GM21723 (cell line): ENCODE results near the gene TTC22.
"Not testable (repeated sequence)": the region's sequence is repeated elsewhere in the genome, so short reads cannot be mapped to it uniquely, and the experiment has no call there.

Source experiments
- ATAC-seq: cut with Tn5 transposase; IDR thresholded peaks from one replicate; pipeline ENCODE4 v1.9.1; 2021; ENCODE audit warnings: mild to moderate bottlenecking, moderate library complexity; ENCODE audit not compliant: unreplicated experiment

Gene TTC22

GRCh38 chr1:54791880-54792522, 9.1 kb downstream of the TTC22 start:
- ATAC-seq, result no peak

DNA sequence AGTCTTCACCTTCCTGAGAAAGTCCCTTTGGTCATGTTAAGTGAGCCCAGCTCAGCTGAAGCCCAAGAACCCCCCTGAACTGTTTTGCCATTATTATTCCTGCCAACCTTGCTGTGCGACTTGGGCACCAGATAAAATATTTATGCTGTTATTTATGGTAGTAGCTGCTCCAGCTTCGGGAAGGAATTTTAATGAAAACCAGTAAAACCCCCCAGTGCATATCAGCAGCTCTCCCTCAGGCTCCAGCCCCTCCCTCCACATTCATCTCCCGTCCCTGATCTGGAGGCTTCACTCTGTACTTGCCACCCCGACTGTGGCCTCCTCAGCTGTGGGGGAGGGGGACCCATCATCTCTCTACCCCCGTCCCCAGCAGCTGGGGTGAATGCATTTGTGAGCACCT, 12.7 kb downstream of the TTC22 start:
- no peak for ATAC-seq

DNA sequence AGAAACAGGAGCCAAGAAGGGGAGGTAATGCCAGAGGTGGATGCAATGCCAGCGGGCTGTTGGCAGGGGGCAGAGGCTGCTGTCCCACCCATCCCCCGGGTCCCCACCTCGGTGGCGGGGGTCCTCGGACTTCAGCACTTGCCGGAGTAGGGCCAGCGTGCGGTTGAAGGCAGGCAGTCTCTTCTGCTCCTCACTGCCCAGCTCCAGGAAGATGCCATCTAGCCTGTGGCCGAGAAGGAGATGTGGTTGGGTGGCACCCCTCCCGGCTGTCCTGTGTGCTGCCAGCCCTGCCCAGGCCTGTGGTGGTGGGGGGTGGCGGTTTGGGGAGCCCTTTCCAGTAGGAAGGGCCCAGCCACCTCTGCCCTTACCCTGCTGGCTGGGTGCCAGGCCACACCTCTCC, 13.5 kb downstream of the TTC22 start:
- ATAC-seq, result no peak

GRCh38 chr1:54786778-54787177, 14.3 kb downstream of the TTC22 start:
- ATAC-seq, result no peak

GRCh38 chr1:54784066-54784465, 17.1 kb downstream of the TTC22 start:
- no peak for ATAC-seq

DNA sequence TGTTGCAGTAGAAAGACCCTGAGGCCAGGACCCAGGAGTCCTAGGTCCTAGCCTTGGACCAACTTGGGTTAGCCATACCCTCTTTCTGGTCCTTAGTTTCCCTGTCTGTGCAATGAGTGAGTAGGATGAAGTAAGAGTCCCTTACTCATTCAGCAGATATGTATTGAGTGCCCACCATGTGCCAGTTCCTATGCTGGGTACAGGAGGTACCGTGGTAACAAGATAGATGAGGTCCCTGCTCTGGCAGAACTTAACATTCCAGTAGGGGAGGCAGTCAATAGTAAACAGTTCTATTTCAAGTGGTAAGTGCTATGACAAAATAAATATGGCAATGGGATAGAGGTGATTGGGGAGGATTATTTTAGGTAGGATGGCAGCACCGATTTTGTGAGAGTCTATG, 18.5 kb downstream of the TTC22 start:
- no peak for ATAC-seq

- ATAC-seq, result no peak
Measured at GRCh38 chr1:54782156-54782555, 19.0 kb downstream of the TTC22 start.

GRCh38 chr1:54781023-54781723, 19.9 kb downstream of the TTC22 start:
- no peak for ATAC-seq

DNA sequence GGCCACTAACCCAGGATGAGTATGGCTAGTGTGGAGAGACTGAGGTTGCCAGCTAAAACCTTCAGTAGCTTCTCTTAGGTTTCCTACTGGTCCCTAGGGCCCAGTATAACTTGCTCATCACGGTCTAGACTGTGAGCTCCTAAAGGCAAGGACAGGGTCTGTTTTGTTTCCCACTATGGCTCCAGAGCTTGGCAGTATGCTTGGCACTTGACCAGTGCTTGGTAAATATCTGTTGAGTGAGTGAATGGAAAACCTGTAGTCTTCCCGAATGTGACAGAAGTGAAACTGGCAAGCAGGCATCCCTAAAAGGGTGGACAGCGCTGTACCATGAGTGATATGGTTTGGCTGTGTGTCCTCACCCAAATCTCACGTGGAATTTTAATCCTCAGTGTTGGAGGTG, 23.7 kb downstream of the TTC22 start:
- ATAC-seq, result no peak

DNA sequence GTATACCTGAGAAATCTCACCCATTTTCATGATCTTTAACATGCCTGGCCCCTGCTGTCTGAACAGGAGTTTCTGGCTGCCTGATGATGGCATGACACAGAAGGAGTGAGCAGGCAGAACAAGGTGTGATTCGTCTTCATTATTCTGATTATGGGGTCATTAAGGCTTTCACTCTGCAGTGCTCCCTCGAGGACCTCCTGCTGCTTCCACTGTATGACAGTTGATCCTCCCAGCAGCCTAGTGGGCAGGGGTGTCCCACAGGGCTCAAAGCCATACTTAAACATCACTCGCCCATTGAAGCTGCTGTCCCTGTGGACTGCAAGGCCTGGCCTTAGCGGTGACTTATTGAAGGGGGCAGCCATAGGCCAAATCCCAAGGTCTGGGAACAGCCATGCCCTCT, 24.1 kb downstream of the TTC22 start:
- ATAC-seq, result no peak

DNA sequence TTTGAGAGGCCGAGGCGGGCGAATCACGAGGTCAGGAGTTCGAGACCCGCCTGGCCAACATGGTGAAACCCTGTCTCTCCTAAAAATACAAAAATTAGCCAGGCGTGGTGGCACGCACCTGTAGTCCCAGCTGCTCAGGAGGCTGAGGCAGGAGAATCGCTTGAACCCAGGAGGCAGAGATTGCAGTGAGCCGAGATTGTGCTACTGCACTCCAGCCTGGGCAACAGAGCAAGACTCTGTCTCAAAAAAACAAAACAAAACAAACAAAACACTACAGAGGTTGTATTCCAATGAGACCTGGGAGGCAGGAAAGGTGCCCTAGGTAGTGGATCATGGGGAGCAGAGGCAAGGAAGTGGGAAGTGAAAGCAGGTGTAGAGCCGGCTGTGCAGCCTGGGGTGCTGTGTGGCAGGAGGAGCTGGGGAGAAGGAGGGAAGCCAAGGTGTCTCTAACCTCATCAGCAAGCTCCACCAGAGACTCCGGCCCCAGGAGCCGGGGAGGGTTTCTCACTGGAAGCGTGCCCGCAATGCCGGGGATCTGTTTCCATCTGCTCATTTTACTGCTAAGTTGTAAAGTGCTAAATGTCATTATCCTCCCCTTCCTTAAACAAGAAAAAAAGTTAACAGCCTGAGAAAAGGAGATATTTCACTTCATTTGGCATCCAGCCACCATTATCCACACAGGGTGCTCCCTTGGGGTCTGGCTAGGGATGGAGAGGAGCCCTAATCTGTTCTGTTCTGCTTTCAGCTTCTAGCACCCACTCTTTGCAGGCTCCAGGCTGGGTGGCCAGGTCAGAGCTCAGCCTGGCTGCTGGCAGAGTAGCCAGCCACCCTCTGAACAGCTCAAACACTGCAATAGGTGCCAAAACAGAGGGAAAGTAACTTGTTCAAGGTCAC, 25.0 kb downstream of the TTC22 start:
- not testable (repeated sequence) for ATAC-seq

- no peak for ATAC-seq
Measured at GRCh38 chr1:54774820-54775498, 26.2 kb downstream of the TTC22 start.

DNA sequence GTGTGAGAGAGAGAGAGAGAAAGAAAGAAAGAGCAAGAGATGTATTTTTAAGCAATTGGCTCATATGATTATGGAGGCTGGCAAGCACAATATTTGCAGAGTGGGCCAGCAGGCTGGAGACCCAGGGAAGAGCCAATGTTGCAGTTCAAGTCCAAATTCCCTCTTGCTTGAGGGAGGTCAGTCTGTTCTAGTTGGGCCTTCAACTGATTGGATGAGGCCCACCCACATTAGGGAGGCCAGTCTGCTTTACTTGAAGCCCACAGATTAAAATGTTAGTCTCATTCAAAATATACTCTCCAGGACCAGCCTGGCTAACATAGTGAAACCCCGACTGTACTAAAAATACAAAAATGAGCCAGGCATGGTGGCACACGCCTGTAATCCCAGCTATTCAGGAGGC, 28.2 kb downstream of the TTC22 start:
- ATAC-seq, result no peak

DNA sequence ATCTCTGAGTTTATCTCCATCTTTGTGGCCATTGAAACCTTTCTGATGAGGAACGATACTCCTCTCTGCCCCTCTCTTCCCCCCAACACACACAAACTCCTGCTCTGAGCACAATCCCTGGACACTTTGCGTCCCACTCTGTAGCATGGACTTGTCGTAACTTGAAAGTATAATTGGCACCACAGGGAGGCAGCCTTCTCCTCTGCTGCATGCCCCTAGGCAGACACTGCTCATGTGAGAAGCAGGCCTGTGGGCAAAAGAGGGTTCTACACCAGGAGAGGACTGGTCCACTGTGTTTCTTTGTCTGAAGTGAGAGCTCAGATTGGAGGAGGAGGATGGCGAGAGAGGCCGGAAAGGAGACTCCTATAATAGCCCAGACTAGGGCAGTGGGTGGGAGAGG, 33.0 kb downstream of the TTC22 start:
- no peak for ATAC-seq

DNA sequence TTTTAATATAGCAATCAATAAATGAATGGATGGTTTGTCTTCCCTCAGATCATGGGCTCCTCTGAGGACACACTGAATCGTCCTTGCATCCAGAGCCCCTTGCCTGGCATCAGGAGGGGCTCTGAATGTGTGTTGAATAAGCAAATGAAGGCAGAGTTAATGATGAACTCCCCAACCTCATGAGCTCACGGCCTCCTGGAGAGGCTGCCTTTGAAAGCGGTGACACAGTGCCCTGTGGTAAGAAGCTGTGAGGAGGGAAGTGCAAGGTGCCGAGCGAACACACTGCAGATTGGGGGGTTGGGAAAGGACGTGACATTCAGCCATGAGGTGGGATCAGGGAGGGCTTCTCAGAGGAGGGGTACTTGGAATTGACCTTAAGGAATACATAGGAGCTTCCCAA, 33.6 kb downstream of the TTC22 start:
- ATAC-seq, result no peak

- ATAC-seq, result no peak
Measured at GRCh38 chr1:54766726-54767125, 34.4 kb downstream of the TTC22 start.

DNA sequence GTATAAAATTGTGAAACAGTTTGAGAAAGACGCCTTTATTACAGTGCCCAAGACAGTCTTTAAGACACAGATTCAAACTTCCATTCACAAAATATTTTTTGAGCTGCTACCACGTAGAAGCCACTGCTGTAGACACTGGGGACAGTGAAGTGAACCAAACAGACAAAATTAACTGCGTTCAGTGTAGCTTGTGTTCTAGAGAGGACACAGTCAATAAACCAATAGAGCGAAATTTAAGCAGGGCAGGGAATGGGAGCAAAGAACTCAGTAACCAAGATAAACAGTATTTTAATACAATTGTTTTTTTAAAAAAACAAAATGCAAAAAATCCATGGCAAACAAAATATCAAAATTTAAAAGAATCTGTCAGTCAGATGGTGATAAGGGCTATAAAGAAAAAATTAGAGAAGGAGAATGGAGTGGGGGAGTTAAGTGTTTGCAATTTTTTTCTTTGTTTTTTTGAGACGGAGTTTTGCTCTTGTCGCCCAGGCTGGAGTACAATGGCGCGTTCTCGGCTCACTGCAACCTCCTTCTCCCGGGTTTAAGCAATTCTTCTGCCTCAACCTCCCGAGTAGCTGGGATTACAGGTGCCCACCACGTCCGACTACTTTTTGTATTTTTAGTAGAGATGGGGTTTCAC, 36.1 kb downstream of the TTC22 start:
- ATAC-seq, result peak; percentile 25

- peak; percentile 96 for ATAC-seq
Measured at GRCh38 chr1:54764133-54764921, 36.8 kb downstream of the TTC22 start, which contains the start of gene PARS2. Gene PARS2, minus strand, starts transcription at chr1:54764523. Its CDS starts 5,362 bp downstream, at chr1:54759161.

- peak; percentile 1 for ATAC-seq
Measured at GRCh38 chr1:54763816-54764132, 37.3 kb downstream of the TTC22 start.
